ENCODE results near the gene ACKR1. TPM values are rescaled to one million over a fixed set of nuclear protein-coding genes. Genes with fewer than 3 reads are reported as not detected.
A peak's percentile ranks its signal among the peaks of the same experiment; 100 is the strongest.

The ACKR1 gene
- total RNA-seq, 2 donors from 2014 or later: not detected

- Mint-ChIP-seq H3K27me3 (peaks cover 79% of the 10 kb centered on the region), H3K4me3 (no peak overlapping the region), H3K36me3 (ENCODE audit: low read depth) (no peaks in the 10 kb centered on the region), H3K27ac (no peak overlapping the region), H3K4me1 (peaks cover 2% of the 10 kb centered on the region)
- H3K9me3 ChIP-seq (ENCODE audit: control insufficient read depth, low read length, poor library complexity, severe bottlenecking): no peaks in the 10 kb centered on the region
- DNase-seq (peak in 1 of 3 donors; percentile 9), ATAC-seq (peak; percentile 58)
These were observed 9.6 kb downstream of the ACKR1 start for GRCh38 chr1:159214149-159214760.

- DNase-seq (no peak), ATAC-seq (no peak)
- Mint-ChIP-seq H3K27me3 (peaks cover 68% of the 10 kb centered on the region), H3K36me3 (ENCODE audit: low read depth) (peaks cover 2% of the 10 kb centered on the region), H3K27ac (no peak overlapping the region), H3K4me3 (no peak overlapping the region), H3K4me1 (no peaks in the 10 kb centered on the region)
- H3K9me3 ChIP-seq (ENCODE audit: control insufficient read depth, low read length, poor library complexity, severe bottlenecking): no peaks in the 10 kb centered on the region
These were observed 14.3 kb downstream of the ACKR1 start for GRCh38 chr1:159218649-159219636.

- Mint-ChIP-seq H3K4me1 (no peaks in the 10 kb centered on the region), H3K36me3 (ENCODE audit: low read depth) (peaks cover 2% of the 10 kb centered on the region), H3K27me3 (peaks cover 74% of the 10 kb centered on the region), H3K4me3 (no peak overlapping the region), H3K27ac (no peak overlapping the region)
- DNase-seq: no peak
- ATAC-seq: no peak
- no peaks in the 10 kb centered on the region for H3K9me3 ChIP-seq (ENCODE audit: control insufficient read depth, low read length, poor library complexity, severe bottlenecking)
These were observed 17.6 kb downstream of the ACKR1 start for GRCh38 chr1:159222075-159222865.

- H3K9me3 ChIP-seq (ENCODE audit: control insufficient read depth, low read length, poor library complexity, severe bottlenecking): no peaks in the 10 kb centered on the region
- no peak for ATAC-seq
- no peak overlapping the region for H3K27ac Mint-ChIP-seq
- H3K4me3 Mint-ChIP-seq: no peak overlapping the region
- peaks cover 74% of the 10 kb centered on the region for H3K27me3 Mint-ChIP-seq
- peaks cover 2% of the 10 kb centered on the region for H3K36me3 Mint-ChIP-seq (ENCODE audit: low read depth)
- H3K4me1 Mint-ChIP-seq: no peaks in the 10 kb centered on the region
- DNase-seq: no peak
These were observed 18.3 kb downstream of the ACKR1 start for GRCh38 chr1:159223004-159223403.

GRCh38 chr1:159228554-159228953, 23.9 kb downstream of the ACKR1 start:
- DNase-seq: no peak
- H3K4me3 Mint-ChIP-seq: no peak overlapping the region
- H3K4me1 Mint-ChIP-seq: no peaks in the 10 kb centered on the region
- peaks cover 70% of the 10 kb centered on the region for H3K27me3 Mint-ChIP-seq
- H3K27ac Mint-ChIP-seq: no peak overlapping the region
- no peaks in the 10 kb centered on the region for H3K36me3 Mint-ChIP-seq (ENCODE audit: low read depth)
- ATAC-seq: no peak
- H3K9me3 ChIP-seq (ENCODE audit: control insufficient read depth, low read length, poor library complexity, severe bottlenecking): no peaks in the 10 kb centered on the region

- Mint-ChIP-seq H3K4me1 (no peaks in the 10 kb centered on the region), H3K36me3 (ENCODE audit: low read depth) (no peaks in the 10 kb centered on the region), H3K4me3 (no peak overlapping the region), H3K27me3 (peaks cover 62% of the 10 kb centered on the region), H3K27ac (no peak overlapping the region)
- no peak for ATAC-seq
- no peaks in the 10 kb centered on the region for H3K9me3 ChIP-seq (ENCODE audit: control insufficient read depth, low read length, poor library complexity, severe bottlenecking)
- no peak for DNase-seq
These were observed 24.7 kb downstream of the ACKR1 start for GRCh38 chr1:159229260-159229885.

- Mint-ChIP-seq H3K27me3 (peaks cover 56% of the 10 kb centered on the region), H3K36me3 (ENCODE audit: low read depth) (no peaks in the 10 kb centered on the region)
- ATAC-seq: no peak
These were observed 25.2 kb downstream of the ACKR1 start for GRCh38 chr1:159229896-159230295.

GRCh38 chr1:159239551-159240220, 35.0 kb downstream of the ACKR1 start:
- no peak overlapping the region for H3K4me3 Mint-ChIP-seq
- no peak overlapping the region for H3K27ac Mint-ChIP-seq
- H3K9me3 ChIP-seq (ENCODE audit: control insufficient read depth, low read length, poor library complexity, severe bottlenecking): no peaks in the 10 kb centered on the region
- H3K27me3 Mint-ChIP-seq: peaks cover 6% of the 10 kb centered on the region
- ATAC-seq: no peak
- no peak for DNase-seq
- no peaks in the 10 kb centered on the region for H3K36me3 Mint-ChIP-seq (ENCODE audit: low read depth)
- H3K4me1 Mint-ChIP-seq: no peaks in the 10 kb centered on the region

More at GRCh38 chr1:159229896-159230295, 25.2 kb downstream of the ACKR1 start:
- no peaks in the 10 kb centered on the region for H3K9me3 ChIP-seq (ENCODE audit: control insufficient read depth, low read length, poor library complexity, severe bottlenecking)
- Mint-ChIP-seq H3K4me3 (no peak overlapping the region), H3K4me1 (no peaks in the 10 kb centered on the region), H3K27ac (no peak overlapping the region)
- DNase-seq: no peak

- H3K27ac Mint-ChIP-seq: no peak overlapping the region
- peaks cover 37% of the 10 kb centered on the region for H3K27me3 Mint-ChIP-seq
- H3K4me3 Mint-ChIP-seq: no peak overlapping the region
- no peaks in the 10 kb centered on the region for H3K36me3 Mint-ChIP-seq (ENCODE audit: low read depth)
- no peaks in the 10 kb centered on the region for H3K4me1 Mint-ChIP-seq
- DNase-seq (no peak), ATAC-seq (no peak)
- H3K9me3 ChIP-seq (ENCODE audit: control insufficient read depth, low read length, poor library complexity, severe bottlenecking): peaks cover 3% of the 10 kb centered on the region
These were observed 42.6 kb downstream of the ACKR1 start for GRCh38 chr1:159247266-159247665.

GRCh38 chr1:159248311-159248710, 43.6 kb downstream of the ACKR1 start:
- Mint-ChIP-seq H3K36me3 (ENCODE audit: low read depth) (no peaks in the 10 kb centered on the region), H3K27me3 (peaks cover 45% of the 10 kb centered on the region), H3K4me1 (no peaks in the 10 kb centered on the region), H3K27ac (no peak overlapping the region), H3K4me3 (no peak overlapping the region)
- no peak for ATAC-seq
- peaks cover 3% of the 10 kb centered on the region for H3K9me3 ChIP-seq (ENCODE audit: control insufficient read depth, low read length, poor library complexity, severe bottlenecking)
- DNase-seq: no peak

GRCh38 chr1:159250638-159251216, 46.1 kb downstream of the ACKR1 start:
- no peak for DNase-seq
- no peak overlapping the region for H3K4me3 Mint-ChIP-seq
- no peaks in the 10 kb centered on the region for H3K4me1 Mint-ChIP-seq
- no peaks in the 10 kb centered on the region for H3K36me3 Mint-ChIP-seq (ENCODE audit: low read depth)
- peaks cover 45% of the 10 kb centered on the region for H3K27me3 Mint-ChIP-seq
- H3K9me3 ChIP-seq (ENCODE audit: control insufficient read depth, low read length, poor library complexity, severe bottlenecking): peaks cover 3% of the 10 kb centered on the region
- no peak for ATAC-seq
- H3K27ac Mint-ChIP-seq: no peak overlapping the region
